Caco-2 (cell line): ENCODE measurements around the gene FOXO3. TPM values are rescaled to one million over a fixed set of nuclear protein-coding genes. Genes with fewer than 3 reads are reported as not detected.
"Not testable (repeated sequence)": the region's sequence is repeated elsewhere in the genome, so short reads cannot be mapped to it uniquely, and the experiment has no call there.

Source experiments
- BruUV-seq: library from RNA; stranded (reverse); fragments of 400-500 nt; replicated peaks from 2 replicates; lab custom pipeline; 2021; lab: Mats Ljungman, UMichigan
- CTCF ChIA-PET: fragments of 300-600 bp; sonication (Branson Sonifier 250); formaldehyde crosslinking; loops from one replicate; lab custom pipeline; 2022; ENCODE audit warnings: antibody characterized with exemption; lab: Charles Lee
- POLR2A ChIA-PET: fragments of 300-600 bp; sonication (Branson Sonifier 250); formaldehyde crosslinking; loops from one replicate; lab custom pipeline; 2022; ENCODE audit warnings: antibody characterized with exemption; lab: Charles Lee
- DNase-seq, 2 experiments: peaks; one replicate each; pipeline versions ENCODE4 v3.0.0 to v3.0.0-alpha.2; 2020 to 2022
- H3K27me3 ChIP-seq: replicated peaks from 2 replicates; pipeline ENCODE4 v1.6.0; 2011; ENCODE audit warnings: low read length; ENCODE audit not compliant: control insufficient read depth, insufficient read depth
- H3K36me3 ChIP-seq: 2 replicates; pipeline ENCODE4 v1.5.1; 2011; ENCODE audit warnings: low read length; ENCODE audit not compliant: control insufficient read depth, insufficient read depth
- H3K4me1 ChIP-seq: fragments of 250-450 bp; sonication (Bioruptor Pico); 2 replicates; pipeline ENCODE4 v1.5.1; 2020; ENCODE audit warnings: mild to moderate bottlenecking
- H3K4me3 ChIP-seq: 2 replicates; pipeline ENCODE4 v1.5.1; 2011; ENCODE audit warnings: low read depth, mild to moderate bottlenecking, control low read depth, low read length
- H3K9me3 ChIP-seq: fragments of 250-450 bp; sonication (Bioruptor Pico); 2 replicates; pipeline ENCODE4 v1.5.1; 2020; ENCODE audit warnings: mild to moderate bottlenecking, moderate library complexity
- H3K27ac Mint-ChIP-seq: one replicate; pipeline ENCODE4 v1.8.0; 2022; ENCODE audit warnings: mixed read lengths; ENCODE audit not compliant: unreplicated experiment
- H3K27me3 Mint-ChIP-seq: one replicate; pipeline ENCODE4 v1.8.0; 2022; ENCODE audit warnings: mixed read lengths; ENCODE audit not compliant: insufficient read depth, unreplicated experiment
- H3K36me3 Mint-ChIP-seq: one replicate; pipeline ENCODE4 v1.8.0; 2022; ENCODE audit warnings: mild to moderate bottlenecking, mixed read lengths; ENCODE audit not compliant: insufficient read depth, unreplicated experiment
- H3K4me1 Mint-ChIP-seq: one replicate; pipeline ENCODE4 v1.8.0; 2022; ENCODE audit warnings: low read depth, mixed read lengths; ENCODE audit not compliant: unreplicated experiment
- H3K4me3 Mint-ChIP-seq: one replicate; pipeline ENCODE4 v1.8.0; 2022; ENCODE audit warnings: mild to moderate bottlenecking, moderate library complexity, mixed read lengths; ENCODE audit not compliant: unreplicated experiment
- H3K9me3 Mint-ChIP-seq: one replicate; pipeline ENCODE4 v1.8.0; 2022; ENCODE audit warnings: mixed read lengths; ENCODE audit not compliant: unreplicated experiment
- intact Hi-C: fragments of 100-400 bp; cut with micrococcal nuclease; formaldehyde crosslinking; loops from one replicate; pipeline ENCODE4 v1.10.0; 2022; ENCODE audit not compliant: unreplicated experiment
- total RNA-seq: library from RNA; stranded (reverse); gene quantifications from 2 replicates; pipeline ENCODE4 v1.2.3, GENCODE V29; 2022
- TF ChIP-seq, protein P1 (sequence below), 2 experiments: fragments of 200-600 bp in 1 of 2; IDR thresholded peaks; 1 replicate in 1 of 2; 2 replicates in 1 of 2; pipeline versions ENCODE4 v1.5.1 to v1.8.0; 2011 to 2022; ENCODE audit warnings: antibody characterized with exemption in 1 of 2, control low read depth in 1 of 2, inconsistent platforms in 1 of 2, low read depth in 1 of 2, low read length in 1 of 2, mild to moderate bottlenecking in 1 of 2, moderate library complexity in 1 of 2; ENCODE audit not compliant: insufficient read depth in 1 of 2, severe bottlenecking in 1 of 2, unreplicated experiment in 1 of 2

FOXO3 gene
- total RNA-seq, 1 experiment from 2014 or later = 34.3 TPM

DNA sequence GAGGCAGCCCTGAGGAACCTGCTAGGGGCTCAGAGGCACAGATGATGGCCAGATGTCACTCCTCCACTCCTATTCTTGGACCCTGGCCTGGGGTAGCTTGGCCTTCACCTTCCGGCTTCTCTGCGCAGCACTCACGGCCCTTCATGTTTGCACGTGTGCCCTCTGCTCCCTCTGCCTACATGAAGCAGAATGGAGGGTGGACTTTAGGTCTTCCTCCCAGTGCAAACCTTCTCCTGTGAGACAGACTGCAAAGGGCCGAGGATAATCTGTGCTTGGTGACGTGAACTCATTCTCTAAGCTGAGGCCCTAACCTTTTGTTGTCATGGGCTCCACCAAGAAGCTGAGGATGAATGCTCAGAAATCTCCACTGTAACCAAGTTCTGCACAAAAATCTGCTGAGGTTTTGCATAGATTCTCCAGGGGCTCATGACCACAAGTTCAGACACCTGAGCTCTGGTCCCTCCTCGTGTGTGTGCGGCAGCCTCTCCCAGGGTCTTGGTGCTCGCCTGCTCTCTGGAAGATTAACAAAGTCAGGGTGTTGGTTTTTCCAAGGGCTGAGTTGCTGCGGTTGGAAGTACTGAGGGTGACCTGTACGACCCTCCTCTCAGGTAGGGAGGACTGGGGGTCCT, 25.5 kb upstream of the FOXO3 start:
- no peaks in the 10 kb centered on the region for H3K36me3 ChIP-seq
- Mint-ChIP-seq H3K4me3 (no peak overlapping the region), H3K27ac (no peak overlapping the region), H3K9me3 (no peaks in the 10 kb centered on the region), H3K27me3 (no peaks in the 10 kb centered on the region), H3K36me3 (no peaks in the 10 kb centered on the region), H3K4me1 (no peaks in the 10 kb centered on the region)
- no TSS peak for BruUV-seq
- no peaks in the 10 kb centered on the region for H3K27me3 ChIP-seq
- H3K9me3 ChIP-seq = 0 out of 2 replicates have a peak, but pooled peaks cover 4% of the 10 kb centered on the region
- CTCF ChIA-PET = no interaction called here
- intact Hi-C loops = no loop called here
- H3K4me3 ChIP-seq = no peak overlapping the region
- TF ChIP-seq, protein P1, sequence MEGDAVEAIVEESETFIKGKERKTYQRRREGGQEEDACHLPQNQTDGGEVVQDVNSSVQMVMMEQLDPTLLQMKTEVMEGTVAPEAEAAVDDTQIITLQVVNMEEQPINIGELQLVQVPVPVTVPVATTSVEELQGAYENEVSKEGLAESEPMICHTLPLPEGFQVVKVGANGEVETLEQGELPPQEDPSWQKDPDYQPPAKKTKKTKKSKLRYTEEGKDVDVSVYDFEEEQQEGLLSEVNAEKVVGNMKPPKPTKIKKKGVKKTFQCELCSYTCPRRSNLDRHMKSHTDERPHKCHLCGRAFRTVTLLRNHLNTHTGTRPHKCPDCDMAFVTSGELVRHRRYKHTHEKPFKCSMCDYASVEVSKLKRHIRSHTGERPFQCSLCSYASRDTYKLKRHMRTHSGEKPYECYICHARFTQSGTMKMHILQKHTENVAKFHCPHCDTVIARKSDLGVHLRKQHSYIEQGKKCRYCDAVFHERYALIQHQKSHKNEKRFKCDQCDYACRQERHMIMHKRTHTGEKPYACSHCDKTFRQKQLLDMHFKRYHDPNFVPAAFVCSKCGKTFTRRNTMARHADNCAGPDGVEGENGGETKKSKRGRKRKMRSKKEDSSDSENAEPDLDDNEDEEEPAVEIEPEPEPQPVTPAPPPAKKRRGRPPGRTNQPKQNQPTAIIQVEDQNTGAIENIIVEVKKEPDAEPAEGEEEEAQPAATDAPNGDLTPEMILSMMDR (IDR thresholded peaks at IDR 0.05; ENCODE audit: insufficient read depth in 1 of 2, low read depth in 1 of 2, low read length in 1 of 2, severe bottlenecking in 1 of 2, unreplicated experiment in 1 of 2) = no peak
- POLR2A ChIA-PET = no interaction called here
- no peak for DNase-seq
- no peaks in the 10 kb centered on the region for H3K4me1 ChIP-seq

DNA sequence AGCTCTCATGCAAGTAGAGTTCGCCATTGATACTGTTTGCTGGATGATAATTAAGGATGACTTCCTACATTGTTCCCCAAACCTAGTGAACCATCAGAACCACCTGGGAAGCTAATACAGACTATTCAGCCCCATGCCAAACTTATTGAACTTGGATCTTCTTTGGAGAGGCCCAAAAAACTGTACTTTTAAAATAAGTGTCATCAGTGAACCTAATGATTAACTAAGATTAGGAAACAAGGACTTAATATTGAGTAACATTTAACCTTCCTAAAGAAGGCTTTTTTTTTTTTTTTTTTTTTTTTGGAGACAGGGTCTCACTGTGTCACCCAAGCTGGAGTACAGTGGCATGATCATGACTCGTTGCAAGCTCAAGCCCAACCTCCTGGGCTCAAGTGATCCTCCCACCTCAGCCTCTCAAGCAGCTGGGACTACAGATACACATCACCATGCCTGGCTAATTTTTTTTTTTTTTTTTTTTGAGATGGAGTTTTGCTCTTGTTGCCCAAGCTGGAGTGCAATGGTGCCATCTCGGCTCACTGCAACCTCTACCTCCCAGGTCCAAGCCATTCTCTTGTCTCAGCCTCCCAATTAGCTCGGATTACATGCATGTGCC, 24.7 kb upstream of the FOXO3 start:
- BruUV-seq, POLR2A ChIA-PET, DNase-seq, H3K4me3 Mint-ChIP-seq, H3K4me3 ChIP-seq, H3K9me3 Mint-ChIP-seq, intact Hi-C loops, H3K9me3 ChIP-seq, H3K36me3 Mint-ChIP-seq, H3K36me3 ChIP-seq, H3K27me3 Mint-ChIP-seq, H3K4me1 Mint-ChIP-seq, H3K4me1 ChIP-seq, H3K27me3 ChIP-seq, H3K27ac Mint-ChIP-seq: not testable (repeated sequence)
- CTCF ChIA-PET = interaction anchor here (0.7 kb wide), 1 partner anchor 351 kb away, joined by 4 read pairs; no protein-coding TSS in a partner anchor

DNA sequence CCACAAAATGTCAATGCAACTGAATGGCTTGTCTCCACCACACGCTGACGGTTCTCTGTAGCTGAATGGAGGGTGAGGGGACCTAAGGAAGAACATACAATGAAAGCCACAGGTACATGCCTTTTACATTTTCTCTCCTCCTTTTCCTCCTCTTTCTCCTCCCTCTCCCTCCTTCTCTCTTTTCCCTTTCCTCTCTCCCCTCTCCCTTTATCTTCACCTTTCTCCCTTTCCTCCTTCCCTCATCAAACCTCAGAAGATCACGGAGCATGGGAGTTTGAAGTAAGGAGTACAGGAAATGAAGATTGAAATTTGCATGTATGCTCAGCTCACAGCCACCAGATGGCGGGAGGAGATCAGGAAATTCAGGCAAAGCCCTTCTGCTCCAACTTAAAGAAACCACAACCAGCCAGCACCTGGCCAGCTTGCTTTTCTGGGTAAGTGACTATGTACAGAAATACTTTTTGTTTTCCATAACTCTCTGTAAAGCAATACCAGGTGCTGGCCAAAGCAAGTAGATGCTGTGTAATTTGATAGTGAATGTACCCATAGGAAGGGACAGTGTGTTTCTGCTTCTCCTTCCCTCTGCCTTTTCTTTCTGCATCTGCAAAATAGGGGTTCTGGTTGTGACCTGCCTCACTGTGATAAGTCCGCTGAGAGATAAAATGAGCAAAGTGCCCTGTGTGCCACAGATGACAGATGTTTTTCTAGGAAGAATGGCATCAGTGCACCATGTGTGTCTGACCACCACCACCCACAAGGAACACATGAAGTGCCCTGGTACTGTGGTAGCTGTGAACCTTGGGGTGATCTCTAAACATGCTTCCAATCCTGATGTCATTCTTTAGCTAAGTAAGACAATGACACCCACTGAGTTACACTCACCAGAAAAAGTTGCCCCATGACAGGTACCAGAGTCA, 18.6 kb upstream of the FOXO3 start:
- POLR2A ChIA-PET = interaction anchor here (0.5 kb wide), 1 partner anchor 324 kb away, joined by 4 read pairs; no protein-coding TSS in a partner anchor
- H3K9me3 Mint-ChIP-seq = no peaks in the 10 kb centered on the region
- H3K27ac Mint-ChIP-seq = no peak overlapping the region
- H3K36me3 Mint-ChIP-seq = no peaks in the 10 kb centered on the region
- no peaks in the 10 kb centered on the region for H3K36me3 ChIP-seq
- H3K4me3 ChIP-seq = peak overlapping the region; percentile 1; the same call in 1 of the 2 replicates
- peak overlapping the region; percentile 55 for H3K4me3 Mint-ChIP-seq
- no peaks in the 10 kb centered on the region for H3K4me1 Mint-ChIP-seq
- no TSS peak for BruUV-seq
- no peaks in the 10 kb centered on the region for H3K27me3 Mint-ChIP-seq
- DNase-seq = peak; percentile 67 to 74
- no peaks in the 10 kb centered on the region for H3K4me1 ChIP-seq
- H3K9me3 ChIP-seq = 0 out of 2 replicates have a peak, but pooled peaks cover 4% of the 10 kb centered on the region
- no peaks in the 10 kb centered on the region for H3K27me3 ChIP-seq
- intact Hi-C loops = loop anchor here (1.0 kb wide), 4 partner anchors 187 to 531 kb away; no protein-coding TSS in a partner anchor
- CTCF ChIA-PET = interaction anchor here (0.5 to 1.9 kb wide), 12 partner anchors 10 to 536 kb away, joined by 3 to 33 read pairs (median 5); no protein-coding TSS in a partner anchor
- TF ChIP-seq, protein P1 (IDR thresholded peaks at IDR 0.05; ENCODE audit: insufficient read depth in 1 of 2, low read depth in 1 of 2, low read length in 1 of 2, severe bottlenecking in 1 of 2, unreplicated experiment in 1 of 2) = peak; percentile 76 to 85
